NCI-H526 treated with DMSO at 0.1 percent for 48 hours (cell line): ENCODE measurements around the gene KCNQ4.

Source experiments
- DNase-seq: peaks from one replicate; lab custom pipeline; 2025; lab: John Stamatoyannopoulos, UW

KCNQ4 gene

DNA sequence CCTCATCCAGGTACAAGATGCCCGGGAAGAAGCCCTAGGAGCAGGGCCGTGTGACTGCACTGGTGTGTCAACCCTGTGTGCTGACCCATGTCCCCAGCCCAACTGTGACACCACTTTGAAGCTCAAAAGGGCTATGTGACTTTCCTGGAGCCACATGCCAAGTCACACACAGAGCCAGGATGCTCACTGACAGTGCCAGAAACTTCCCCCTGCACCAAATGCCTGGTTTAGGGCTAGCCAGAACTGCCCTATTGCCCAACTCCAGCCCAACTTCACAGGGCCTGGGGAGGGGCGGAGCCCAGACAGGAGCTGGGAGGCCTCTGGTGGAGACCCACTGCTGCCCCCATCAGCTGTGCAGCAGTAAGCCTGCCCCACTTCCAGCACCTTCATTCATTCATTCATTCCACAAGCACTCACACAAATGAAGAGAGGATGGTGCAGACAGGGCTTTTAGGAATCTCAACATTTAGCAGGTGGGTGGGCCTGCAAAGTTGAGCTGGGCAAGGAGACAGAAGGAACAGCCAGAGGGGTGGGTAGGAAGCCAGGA, 36.7 kb downstream of the KCNQ4 start:
- no peak for DNase-seq

GRCh38 chr1:40820911-40821693, 37.5 kb downstream of the KCNQ4 start:
- DNase-seq = no peak

- DNase-seq = no peak
These were observed 39.3 kb downstream of the KCNQ4 start for GRCh38 chr1:40822890-40823289.

- no peak for DNase-seq
These were observed 39.8 kb downstream of the KCNQ4 start for GRCh38 chr1:40823345-40823744.

- DNase-seq = no peak
These were observed 40.4 kb downstream of the KCNQ4 start for GRCh38 chr1:40823983-40824382.

DNA sequence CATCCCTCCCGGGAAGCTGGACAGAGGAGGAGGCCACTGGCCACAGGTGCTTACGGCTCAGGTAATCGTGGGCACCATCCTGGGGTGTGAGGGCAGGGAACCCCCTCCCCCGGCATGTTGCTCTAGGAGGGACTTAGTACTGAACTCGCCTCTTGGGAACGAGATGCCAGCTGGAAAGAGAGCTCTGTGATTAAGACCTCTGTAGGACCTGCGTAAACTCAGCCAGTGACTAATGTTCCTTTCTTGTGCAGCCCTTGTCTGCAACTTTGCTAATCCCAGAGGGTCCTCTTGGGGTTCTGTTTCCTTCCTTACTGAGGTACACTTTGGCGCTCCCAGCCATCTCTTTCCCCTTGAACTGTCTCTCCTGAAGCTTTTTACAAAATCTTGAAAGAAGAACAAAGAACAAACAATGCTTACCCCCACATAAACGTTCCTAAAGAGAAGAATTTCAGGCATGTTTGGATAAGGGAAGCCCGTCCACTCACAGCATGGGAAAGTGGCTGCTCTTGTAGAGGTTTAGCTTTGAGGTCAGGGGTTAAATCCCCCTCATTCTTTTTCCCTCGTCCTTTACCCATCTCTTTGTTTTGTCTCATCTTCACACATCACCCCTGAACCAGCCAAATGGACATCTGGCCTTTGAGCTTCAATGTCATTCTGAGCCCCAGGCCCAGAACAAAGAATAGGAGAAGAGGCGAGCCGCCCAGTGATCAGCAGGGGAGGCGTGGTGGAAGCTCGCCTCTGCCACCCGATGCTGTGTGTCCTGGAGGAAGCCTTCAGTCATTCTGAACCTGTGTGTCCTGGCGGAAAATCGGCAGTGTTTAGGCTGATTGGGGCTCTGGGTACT, 41.2 kb downstream of the KCNQ4 start:
- no peak for DNase-seq

DNA sequence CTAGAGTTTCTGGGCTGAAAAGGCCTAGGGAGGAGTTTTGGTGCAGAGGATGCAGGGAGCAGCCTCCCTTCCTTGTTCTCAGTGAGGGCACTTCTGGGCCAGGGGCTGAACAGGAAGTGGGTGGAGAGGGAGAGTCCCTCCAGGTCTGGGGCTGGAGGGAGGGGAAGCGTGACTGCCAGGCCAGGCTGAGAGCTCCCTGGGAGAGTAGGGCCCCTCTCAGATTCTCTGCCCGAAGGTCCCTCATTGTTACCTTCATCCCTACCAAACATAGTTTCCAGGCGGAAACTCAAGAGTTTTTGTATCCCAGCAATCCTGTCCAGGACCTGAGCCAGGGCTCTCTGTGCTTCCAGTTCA, 41.8 kb downstream of the KCNQ4 start:
- DNase-seq = no peak

GRCh38 chr1:40825996-40826395, 42.4 kb downstream of the KCNQ4 start:
- DNase-seq = no peak

DNA sequence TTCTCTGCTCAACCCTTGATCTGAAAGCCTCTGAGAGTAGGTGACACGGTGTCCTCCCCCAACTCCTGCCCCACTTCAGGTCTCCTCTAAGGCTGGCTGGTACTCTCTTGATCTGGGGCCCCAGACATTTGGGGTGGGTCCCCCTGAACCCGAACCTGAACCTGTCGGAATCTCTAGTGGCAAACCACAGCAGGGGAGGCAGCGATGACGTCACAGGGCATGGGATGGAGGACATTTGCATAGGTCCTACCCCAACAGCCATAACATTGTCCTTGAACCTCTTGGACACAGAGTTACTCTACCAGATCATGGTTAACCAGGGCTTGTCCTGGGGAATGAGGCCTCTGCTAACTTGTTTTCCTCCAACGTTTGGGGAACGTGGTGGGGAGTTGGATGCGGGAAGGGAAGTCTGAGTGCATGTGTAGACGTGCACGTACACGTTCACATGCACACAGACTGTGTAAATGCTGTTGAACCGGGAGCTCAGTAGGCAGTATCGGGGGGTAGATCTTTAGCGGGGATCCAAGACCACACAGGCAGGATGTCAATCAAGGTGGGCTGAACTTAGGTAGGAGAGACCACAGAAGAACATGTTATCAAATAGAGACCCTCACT, 46.2 kb downstream of the KCNQ4 start:
- DNase-seq = no peak

GRCh38 chr1:40830419-40830943, 46.9 kb downstream of the KCNQ4 start:
- no peak for DNase-seq

GRCh38 chr1:40831001-40831732, 47.6 kb downstream of the KCNQ4 start:
- DNase-seq = no peak

DNA sequence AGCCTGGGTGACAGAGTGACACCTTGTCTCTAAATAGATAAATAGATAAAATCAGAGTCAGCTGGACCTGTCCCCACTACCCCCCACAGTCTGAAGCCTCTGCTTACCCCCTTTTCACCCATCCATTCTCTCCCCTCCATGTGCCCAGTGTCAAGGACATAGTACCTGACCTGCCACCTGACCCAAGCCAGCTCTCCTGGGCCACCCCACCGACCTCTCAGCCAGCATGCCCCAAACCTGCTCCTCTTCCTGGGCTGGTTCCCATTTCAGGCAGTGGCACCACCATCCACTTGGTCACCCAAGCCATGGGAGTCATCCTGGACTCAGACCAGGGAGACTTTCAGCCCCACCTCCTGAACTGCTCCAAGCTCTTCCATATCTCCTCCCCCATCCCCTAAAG, 50.4 kb downstream of the KCNQ4 start:
- no peak for DNase-seq

DNA sequence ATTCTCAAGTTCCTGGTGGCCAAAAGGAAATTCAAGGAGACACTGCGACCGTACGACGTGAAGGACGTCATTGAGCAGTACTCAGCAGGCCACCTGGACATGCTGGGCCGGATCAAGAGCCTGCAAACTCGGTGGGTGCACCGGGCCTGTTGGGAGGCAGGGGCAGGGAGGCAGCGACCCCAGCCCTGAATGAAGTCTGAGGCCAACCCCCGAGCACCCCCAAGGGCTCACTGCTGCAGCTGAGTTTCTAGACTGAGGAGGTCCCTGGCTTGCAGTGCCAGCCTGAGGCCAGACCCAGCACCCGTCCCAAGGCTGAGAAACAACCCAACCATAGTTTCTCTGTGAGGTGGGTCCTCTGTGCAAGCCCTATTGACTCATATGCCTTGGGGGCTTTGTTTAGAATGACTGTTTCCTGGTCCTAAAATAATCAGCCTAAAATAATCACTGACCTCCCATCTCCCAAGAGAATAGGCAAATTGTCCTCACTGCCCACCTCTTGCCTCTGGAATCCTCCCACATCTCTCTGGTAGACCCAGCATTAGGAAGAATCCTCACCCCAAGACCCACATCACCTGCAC, 51.5 kb downstream of the KCNQ4 start:
- no peak for DNase-seq

- no peak for DNase-seq
These were observed 52.7 kb downstream of the KCNQ4 start for GRCh38 chr1:40836283-40836682.

DNA sequence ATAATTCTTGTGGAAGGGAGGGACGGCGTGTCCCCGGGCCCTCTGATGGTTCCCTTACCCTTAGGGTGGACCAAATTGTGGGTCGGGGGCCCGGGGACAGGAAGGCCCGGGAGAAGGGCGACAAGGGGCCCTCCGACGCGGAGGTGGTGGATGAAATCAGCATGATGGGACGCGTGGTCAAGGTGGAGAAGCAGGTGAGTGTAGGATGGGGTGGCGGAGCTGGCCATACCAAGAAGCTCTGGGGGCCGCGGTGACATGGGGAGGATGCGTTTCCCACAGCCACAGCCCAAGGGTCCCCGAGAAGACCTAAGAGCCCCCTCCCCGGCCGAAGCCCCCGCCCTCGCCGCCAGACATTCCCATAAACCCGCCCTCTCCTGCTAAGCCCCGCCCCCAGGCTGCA, 54.0 kb downstream of the KCNQ4 start:
- DNase-seq = no peak

DNA sequence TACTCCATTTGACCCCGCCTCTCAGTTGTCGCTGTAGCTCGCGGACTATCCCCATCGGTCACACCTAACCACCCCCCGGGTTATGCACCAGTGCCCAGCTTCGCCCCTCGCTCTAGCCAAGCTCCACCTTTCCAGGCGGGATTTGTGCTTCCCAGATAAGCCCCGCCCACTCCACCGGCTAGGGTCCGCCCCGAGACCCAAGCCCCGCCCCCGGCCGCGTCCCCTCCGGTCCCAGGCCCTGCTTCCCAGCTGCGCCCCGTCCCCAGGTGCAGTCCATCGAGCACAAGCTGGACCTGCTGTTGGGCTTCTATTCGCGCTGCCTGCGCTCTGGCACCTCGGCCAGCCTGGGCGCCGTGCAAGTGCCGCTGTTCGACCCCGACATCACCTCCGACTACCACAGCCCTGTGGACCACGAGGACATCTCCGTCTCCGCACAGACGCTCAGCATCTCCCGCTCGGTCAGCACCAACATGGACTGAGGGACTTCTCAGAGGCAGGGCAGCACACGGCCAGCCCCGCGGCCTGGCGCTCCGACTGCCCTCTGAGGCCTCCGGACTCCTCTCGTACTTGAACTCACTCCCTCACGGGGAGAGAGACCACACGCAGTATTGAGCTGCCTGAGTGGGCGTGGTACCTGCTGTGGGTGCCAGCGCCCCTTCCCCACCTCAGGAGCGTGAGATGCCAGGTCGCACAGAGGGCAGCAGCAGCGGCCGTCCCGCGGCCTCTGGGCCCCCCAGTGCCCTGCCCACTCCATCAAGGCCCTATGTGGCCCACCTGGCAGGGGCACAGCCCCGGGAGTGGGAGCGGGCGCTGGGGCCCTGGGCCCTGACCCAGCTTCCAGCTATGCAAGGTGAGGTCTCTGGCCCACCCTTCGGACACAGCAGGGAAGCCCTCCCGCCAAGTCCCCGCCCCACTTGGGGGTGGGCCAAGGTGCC, 54.7 kb downstream of the KCNQ4 start:
- no peak for DNase-seq

DNA sequence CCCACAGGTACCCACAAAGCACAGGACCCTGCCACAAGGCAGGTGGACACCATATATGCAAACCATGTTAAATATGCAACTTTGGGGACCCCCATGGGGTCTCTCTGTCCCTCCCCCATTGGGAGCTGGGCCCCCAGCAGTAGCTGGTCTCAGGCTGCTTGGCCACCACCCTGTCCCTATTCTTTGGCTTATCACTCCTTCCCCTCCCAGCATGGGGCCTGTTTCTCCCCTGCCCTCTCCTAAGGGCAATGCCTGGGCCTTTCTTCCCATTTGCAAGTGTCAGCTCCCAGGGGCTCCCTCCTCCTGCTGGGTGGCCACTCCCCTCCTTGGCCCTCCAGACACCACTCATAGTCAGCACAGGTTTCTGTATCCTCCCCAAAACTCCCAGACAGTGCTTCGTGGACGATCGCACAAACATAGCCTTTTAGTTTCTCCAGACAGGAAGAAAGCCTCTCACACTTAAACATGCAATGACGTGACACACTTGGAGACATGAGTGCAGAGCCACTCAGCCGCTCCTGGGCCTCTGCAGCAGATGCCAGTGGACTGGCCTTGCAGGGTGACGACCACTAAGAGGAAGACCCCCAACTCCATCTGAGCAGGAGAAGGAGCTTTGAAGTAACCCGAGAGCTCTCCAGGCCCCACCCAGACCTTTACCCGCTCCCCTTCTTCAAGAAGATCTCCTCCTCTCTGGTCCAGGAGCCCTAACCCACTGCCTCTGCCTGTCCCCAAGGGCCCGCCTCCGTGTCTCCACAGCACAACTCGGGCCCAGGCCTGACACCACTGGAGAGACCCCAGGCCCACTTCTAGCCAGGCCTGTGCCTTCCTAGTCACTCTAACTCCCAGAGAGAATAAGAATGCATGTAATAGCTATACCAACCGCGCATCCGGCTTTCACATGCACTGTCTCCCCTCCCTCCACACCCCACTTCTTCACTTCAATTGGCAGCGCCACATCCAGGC, 55.7 kb downstream of the KCNQ4 start:
- DNase-seq = no peak

GRCh38 chr1:40839943-40840335, 56.4 kb downstream of the KCNQ4 start:
- DNase-seq = no peak
